ENCODE results near the gene CTSG. TPM values are rescaled to one million over a fixed set of nuclear protein-coding genes. Genes with fewer than 3 reads are reported as not detected.
A peak's percentile ranks its signal among the peaks of the same experiment; 100 is the strongest.
"Not testable (repeated sequence)": the region's sequence is repeated elsewhere in the genome, so short reads cannot be mapped to it uniquely, and the experiment has no call there.

Gene CTSG
- total and polyA plus RNA-seq, 3 experiments from 2014 or later = not detected

GRCh38 chr14:24574206-24574774, 1.8 kb downstream of the CTSG start:
- no peaks in the 10 kb centered on the region for H3K36me3 ChIP-seq (ENCODE audit: insufficient read depth, low read length)
- peaks cover 0 to 7% (median 2%) of the 10 kb centered on the region in 5 donors for H3K9me3 Mint-ChIP-seq

GRCh38 chr14:24566318-24566717, 9.7 kb downstream of the CTSG start:
- H3K27ac ChIP-seq (ENCODE audit: low read depth, low read length) = no peak overlapping the region
- H3K4me1 Mint-ChIP-seq = no peaks in the 10 kb centered on the region
- peaks cover 3 to 36% of the 10 kb centered on the region in 2 donors for H3K27me3 Mint-ChIP-seq
- H3K4me1 ChIP-seq (ENCODE audit: insufficient read depth, low read length) = no peaks in the 10 kb centered on the region
- POLR2A ChIA-PET = no interaction called here
- no peak overlapping the region for H3K4me3 ChIP-seq (ENCODE audit: low read length)
- DNase-seq = no peak
- H3K9me3 Mint-ChIP-seq = peaks cover 31 to 40% (median 39%) of the 10 kb centered on the region in 5 donors
- H3K36me3 Mint-ChIP-seq = peaks cover 0 to 24% (median 1%) of the 10 kb centered on the region in 3 donors
- CTCF ChIA-PET = no interaction called here
- H3K27ac Mint-ChIP-seq = no peak overlapping the region
- H3K36me3 ChIP-seq (ENCODE audit: insufficient read depth, low read length) = no peaks in the 10 kb centered on the region
- H3K9me3 ChIP-seq (ENCODE audit: low read length) = no peaks in the 10 kb centered on the region
- H3K4me3 Mint-ChIP-seq = no peak overlapping the region
- no peaks in the 10 kb centered on the region for H3K27me3 ChIP-seq (ENCODE audit: insufficient read depth, low read length, poor library complexity, severe bottlenecking)

More at GRCh38 chr14:24574206-24574774, 1.8 kb downstream of the CTSG start:
- Histone ChIP-seq H3K4me1 (ENCODE audit: insufficient read depth, low read length) (no peaks in the 10 kb centered on the region), H3K27ac (ENCODE audit: low read depth, low read length) (no peak overlapping the region), H3K27me3 (ENCODE audit: insufficient read depth, low read length, poor library complexity, severe bottlenecking) (no peaks in the 10 kb centered on the region), H3K4me3 (ENCODE audit: low read length) (no peak overlapping the region), H3K9me3 (ENCODE audit: low read length) (no peaks in the 10 kb centered on the region)
- DNase-seq = no peak
- H3K4me3 Mint-ChIP-seq = no peak overlapping the region
- peaks cover 0 to 4% (median 0%) of the 10 kb centered on the region in 3 donors for H3K36me3 Mint-ChIP-seq
- CTCF ChIA-PET = interaction anchor here (1.1 kb wide), 1 partner anchor 32 kb away, joined by 3 read pairs; no protein-coding TSS in a partner anchor
- POLR2A ChIA-PET = no interaction called here
- no peaks in the 10 kb centered on the region for H3K4me1 Mint-ChIP-seq
- H3K27ac Mint-ChIP-seq = peak overlapping the region in 1 of 8 donors; percentile 14
- peaks cover 3 to 23% of the 10 kb centered on the region in 2 donors for H3K27me3 Mint-ChIP-seq

DNA sequence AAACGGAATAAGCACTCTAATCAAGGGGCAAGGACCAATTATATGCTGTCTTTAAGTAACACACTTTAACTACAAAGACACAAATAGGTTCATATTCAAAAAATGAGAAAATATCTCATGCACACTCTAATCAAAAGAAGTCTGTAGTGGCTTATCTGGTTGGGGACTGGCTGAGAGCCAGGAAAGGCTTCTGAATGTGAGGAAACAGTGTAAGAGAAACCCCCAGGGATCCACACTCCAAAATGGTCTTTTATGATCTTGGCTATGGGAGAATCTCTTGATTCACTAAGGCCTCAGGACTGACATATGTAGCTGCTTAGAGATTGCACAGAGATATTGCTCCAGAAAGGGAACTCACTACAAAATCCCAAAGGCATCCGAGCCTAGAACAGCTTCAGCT, 10.3 kb downstream of the CTSG start:
- no peaks in the 10 kb centered on the region for H3K27me3 ChIP-seq (ENCODE audit: insufficient read depth, low read length, poor library complexity, severe bottlenecking)
- ChIA-PET CTCF (no interaction called here), POLR2A (no interaction called here)
- Mint-ChIP-seq H3K27me3 (peaks cover 4 to 38% of the 10 kb centered on the region in 2 donors), H3K4me3 (no peak overlapping the region), H3K27ac (no peak overlapping the region), H3K9me3 (peaks cover 31 to 40% (median 39%) of the 10 kb centered on the region in 5 donors), H3K4me1 (no peaks in the 10 kb centered on the region), H3K36me3 (peaks cover 0 to 24% (median 1%) of the 10 kb centered on the region in 3 donors)
- H3K4me3 ChIP-seq (ENCODE audit: low read length) = no peak overlapping the region
- H3K36me3 ChIP-seq (ENCODE audit: insufficient read depth, low read length) = no peaks in the 10 kb centered on the region
- no peaks in the 10 kb centered on the region for H3K4me1 ChIP-seq (ENCODE audit: insufficient read depth, low read length)
- no peak overlapping the region for H3K27ac ChIP-seq (ENCODE audit: low read depth, low read length)
- DNase-seq = no peak
- H3K9me3 ChIP-seq (ENCODE audit: low read length) = no peaks in the 10 kb centered on the region

DNA sequence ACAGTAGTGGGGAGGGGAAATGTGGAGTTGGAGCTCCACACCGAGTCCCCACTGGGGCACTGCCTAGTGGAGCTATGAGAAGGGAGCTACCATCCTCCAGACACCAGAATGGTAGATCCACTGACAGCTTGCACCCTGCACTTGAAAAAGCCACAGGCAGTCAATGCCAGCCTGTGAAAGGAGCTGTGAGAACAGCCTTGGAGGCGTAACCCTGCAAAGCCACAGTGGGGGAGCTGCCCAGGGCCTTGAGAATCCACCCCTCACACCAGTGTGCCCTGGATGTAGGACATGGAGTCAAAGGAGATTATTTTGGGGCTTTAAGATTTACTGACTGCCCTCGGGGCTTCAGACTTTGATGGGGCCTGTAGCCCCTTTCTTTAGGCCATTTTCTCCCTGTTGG, 12.5 kb downstream of the CTSG start:
- H3K27ac Mint-ChIP-seq = no peak overlapping the region
- no peak for DNase-seq
- peaks cover 2 to 50% of the 10 kb centered on the region in 2 donors for H3K27me3 Mint-ChIP-seq
- Histone ChIP-seq H3K4me1 (ENCODE audit: insufficient read depth, low read length) (no peaks in the 10 kb centered on the region), H3K27ac (ENCODE audit: low read depth, low read length) (no peak overlapping the region), H3K36me3 (ENCODE audit: insufficient read depth, low read length) (no peaks in the 10 kb centered on the region), H3K9me3 (ENCODE audit: low read length) (no peaks in the 10 kb centered on the region), H3K4me3 (ENCODE audit: low read length) (no peak overlapping the region), H3K27me3 (ENCODE audit: insufficient read depth, low read length, poor library complexity, severe bottlenecking) (peaks cover 4% of the 10 kb centered on the region)
- CTCF ChIA-PET = no interaction called here
- peaks cover 20 to 40% (median 34%) of the 10 kb centered on the region in 5 donors for H3K9me3 Mint-ChIP-seq
- POLR2A ChIA-PET = no interaction called here
- H3K4me3 Mint-ChIP-seq = no peak overlapping the region
- H3K36me3 Mint-ChIP-seq = peaks cover 0 to 19% (median 1%) of the 10 kb centered on the region in 3 donors
- no peaks in the 10 kb centered on the region for H3K4me1 Mint-ChIP-seq

- H3K4me1 Mint-ChIP-seq = no peaks in the 10 kb centered on the region
- peaks cover 4 to 35% of the 10 kb centered on the region in 2 donors for H3K27me3 Mint-ChIP-seq
- H3K27me3 ChIP-seq (ENCODE audit: insufficient read depth, low read length, poor library complexity, severe bottlenecking) = peaks cover 4% of the 10 kb centered on the region
- no peak overlapping the region for H3K4me3 Mint-ChIP-seq
- CTCF ChIA-PET = no interaction called here
- H3K27ac ChIP-seq (ENCODE audit: low read depth, low read length) = no peak overlapping the region
- H3K36me3 Mint-ChIP-seq = peaks cover 0 to 6% (median 4%) of the 10 kb centered on the region in 3 donors
- POLR2A ChIA-PET = no interaction called here
- no peak overlapping the region for H3K27ac Mint-ChIP-seq
- no peaks in the 10 kb centered on the region for H3K36me3 ChIP-seq (ENCODE audit: insufficient read depth, low read length)
- DNase-seq = no peak
- H3K9me3 Mint-ChIP-seq = peaks cover 0 to 8% (median 4%) of the 10 kb centered on the region in 5 donors
- H3K4me3 ChIP-seq (ENCODE audit: low read length) = no peak overlapping the region
- no peaks in the 10 kb centered on the region for H3K4me1 ChIP-seq (ENCODE audit: insufficient read depth, low read length)
- H3K9me3 ChIP-seq (ENCODE audit: low read length) = no peaks in the 10 kb centered on the region
Observed at GRCh38 chr14:24556756-24557155, 19.3 kb downstream of the CTSG start.

DNA sequence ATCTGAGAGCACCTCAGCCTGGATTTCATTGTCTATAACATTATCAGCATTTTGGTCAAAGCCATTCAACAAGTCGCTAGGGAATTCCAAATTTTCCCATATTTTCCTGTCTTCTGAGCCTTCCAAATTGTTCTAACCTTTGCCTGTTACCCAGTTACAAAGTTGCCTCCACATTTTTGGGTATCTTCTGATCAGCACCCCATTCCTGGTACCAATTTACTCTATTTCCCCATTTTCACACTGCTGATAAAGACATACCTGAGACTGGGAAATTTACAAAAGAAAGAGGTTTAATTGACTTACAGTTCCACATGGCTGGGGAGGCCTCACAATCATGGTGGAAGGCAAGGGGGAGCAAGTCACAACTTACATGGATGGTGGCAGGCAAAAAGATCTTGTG, 27.0 kb downstream of the CTSG start:
- H3K4me3 ChIP-seq (ENCODE audit: low read length); H3K36me3 ChIP-seq (ENCODE audit: insufficient read depth, low read length); H3K27me3 ChIP-seq (ENCODE audit: insufficient read depth, low read length, poor library complexity, severe bottlenecking); H3K4me3 Mint-ChIP-seq; CTCF ChIA-PET; DNase-seq; H3K9me3 ChIP-seq (ENCODE audit: low read length); POLR2A ChIA-PET; H3K4me1 Mint-ChIP-seq; H3K4me1 ChIP-seq (ENCODE audit: insufficient read depth, low read length); H3K27ac ChIP-seq (ENCODE audit: low read depth, low read length): not testable (repeated sequence)
- Mint-ChIP-seq H3K9me3 (peaks cover 36 to 60% (median 57%) of the 10 kb centered on the region in 5 donors), H3K27ac (peak overlapping the region in 1 of 8 donors; percentile 48), H3K36me3 (peaks cover 2 to 41% (median 6%) of the 10 kb centered on the region in 3 donors), H3K27me3 (peaks cover 10 to 28% of the 10 kb centered on the region in 2 donors)

DNA sequence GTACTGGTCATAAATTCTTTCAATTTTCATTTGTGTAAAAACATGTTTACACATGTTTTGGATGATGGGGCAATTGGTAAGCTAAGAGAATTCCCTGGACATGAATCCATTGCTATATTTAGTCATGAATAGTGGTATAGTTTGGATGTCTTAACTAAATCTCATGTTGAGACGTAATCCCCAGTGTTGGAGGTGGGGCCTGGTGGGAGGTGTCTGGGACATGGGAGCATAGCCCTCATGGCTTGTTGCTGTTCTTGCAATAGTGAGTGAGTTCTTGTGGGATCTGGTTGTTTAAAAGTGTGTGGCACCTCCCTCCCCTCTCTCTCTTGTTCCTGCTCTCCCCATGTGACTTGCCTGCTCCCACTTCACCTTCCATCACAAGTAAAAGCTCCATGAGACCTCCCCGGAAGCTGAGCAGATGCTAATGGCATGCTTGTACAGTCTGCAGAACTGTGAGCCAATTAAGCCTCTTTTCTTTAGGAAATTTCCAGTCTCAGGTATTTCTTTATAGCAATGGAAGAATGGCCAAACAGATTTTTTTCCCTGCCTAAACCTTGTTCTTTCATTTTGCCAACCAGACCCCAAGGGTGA, 33.6 kb downstream of the CTSG start:
- no peaks in the 10 kb centered on the region for H3K36me3 ChIP-seq (ENCODE audit: insufficient read depth, low read length)
- no peaks in the 10 kb centered on the region for H3K9me3 ChIP-seq (ENCODE audit: low read length)
- H3K4me1 ChIP-seq (ENCODE audit: insufficient read depth, low read length) = no peaks in the 10 kb centered on the region
- peak overlapping the region in 1 of 8 donors; percentile 16 for H3K27ac Mint-ChIP-seq
- H3K27ac ChIP-seq (ENCODE audit: low read depth, low read length) = no peak overlapping the region
- no peak overlapping the region for H3K4me3 Mint-ChIP-seq
- peaks cover 11 to 55% of the 10 kb centered on the region in 2 donors for H3K27me3 Mint-ChIP-seq
- DNase-seq = no peak
- H3K4me1 Mint-ChIP-seq = no peaks in the 10 kb centered on the region
- H3K27me3 ChIP-seq (ENCODE audit: insufficient read depth, low read length, poor library complexity, severe bottlenecking) = no peaks in the 10 kb centered on the region
- peaks cover 0 to 20% (median 3%) of the 10 kb centered on the region in 3 donors for H3K36me3 Mint-ChIP-seq
- CTCF ChIA-PET = no interaction called here
- POLR2A ChIA-PET = no interaction called here
- H3K4me3 ChIP-seq (ENCODE audit: low read length) = no peak overlapping the region
- H3K9me3 Mint-ChIP-seq = peaks cover 23 to 38% (median 32%) of the 10 kb centered on the region in 5 donors

GRCh38 chr14:24535737-24536136, 40.3 kb downstream of the CTSG start:
- Mint-ChIP-seq H3K27ac (no peak overlapping the region), H3K27me3 (peaks cover 5 to 28% of the 10 kb centered on the region in 2 donors), H3K4me1 (peaks cover 0 to 6% (median 0%) of the 10 kb centered on the region in 3 donors), H3K36me3 (peaks cover 0 to 5% (median 0%) of the 10 kb centered on the region in 3 donors), H3K4me3 (no peak overlapping the region), H3K9me3 (peaks cover 0 to 2% (median 0%) of the 10 kb centered on the region in 5 donors)
- DNase-seq = no peak
- Histone ChIP-seq H3K4me1 (ENCODE audit: insufficient read depth, low read length) (no peaks in the 10 kb centered on the region), H3K9me3 (ENCODE audit: low read length) (no peaks in the 10 kb centered on the region), H3K27ac (ENCODE audit: low read depth, low read length) (no peak overlapping the region), H3K27me3 (ENCODE audit: insufficient read depth, low read length, poor library complexity, severe bottlenecking) (no peaks in the 10 kb centered on the region), H3K36me3 (ENCODE audit: insufficient read depth, low read length) (no peaks in the 10 kb centered on the region), H3K4me3 (ENCODE audit: low read length) (no peak overlapping the region)
- POLR2A ChIA-PET = no interaction called here
- CTCF ChIA-PET = no interaction called here

Measured in CD8-positive, alpha-beta memory T cell (primary cell).